Epithelial cell of esophagus (primary cell): ENCODE results near the gene ATP11A.

Experiments used
- DNase-seq: peaks from one replicate; pipeline ENCODE4 v3.0.0; 2010; ENCODE audit warnings: low read depth
- H3K4me3 ChIP-seq: 2 replicates; pipeline ENCODE4 v1.5.1; 2011; ENCODE audit warnings: mild to moderate bottlenecking, low read length, control low read depth
- TF ChIP-seq, protein P1 (sequence below): IDR thresholded peaks from 2 replicates; pipeline ENCODE4 v1.5.1; 2011; ENCODE audit warnings: low read depth, mild to moderate bottlenecking, low read length, control low read depth, inconsistent platforms; ENCODE audit not compliant: insufficient read depth; ENCODE audit errors: missing control alignments

Gene ATP11A

DNA sequence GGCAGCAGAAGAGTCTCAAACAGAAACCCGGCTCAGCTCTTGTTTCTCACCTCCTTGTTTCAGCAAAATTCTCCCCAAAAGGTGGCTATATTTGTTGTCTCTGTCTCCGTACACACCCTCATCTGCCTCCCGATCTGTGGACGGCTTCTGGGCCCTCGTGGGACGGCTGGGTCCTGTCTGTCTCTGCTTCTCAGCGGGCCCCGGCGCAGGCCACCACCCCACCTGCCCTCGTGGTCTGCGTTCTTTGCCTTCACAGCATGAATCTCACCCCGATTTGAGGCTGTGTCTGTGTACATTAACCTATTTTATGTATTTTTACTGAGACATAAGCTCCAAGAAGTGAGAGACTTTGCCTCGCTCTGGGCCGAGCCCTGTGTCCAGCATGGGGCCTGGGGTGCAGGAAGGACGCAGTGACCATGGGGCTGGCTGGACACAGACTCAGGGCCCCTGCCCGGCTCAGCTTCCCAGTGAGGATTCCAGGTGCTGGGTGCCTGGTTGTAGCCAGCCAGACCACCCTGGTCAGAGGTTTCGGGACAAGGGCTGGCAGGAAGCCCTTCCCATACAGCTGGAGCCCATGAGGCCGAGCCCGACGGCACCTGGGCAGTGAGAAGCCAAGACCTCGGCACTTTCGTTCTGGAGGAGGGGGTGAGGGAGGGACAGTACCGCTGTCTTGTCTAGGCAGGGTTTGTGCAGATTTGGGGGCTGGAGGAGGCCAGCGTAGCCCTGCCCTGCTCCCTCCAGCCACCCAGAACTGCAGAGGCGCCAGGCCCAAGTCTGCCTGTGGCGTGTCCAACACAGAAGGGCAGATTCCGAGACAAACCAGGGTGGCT is 200.7 kb downstream of the ATP11A start:
- H3K4me3 ChIP-seq: no peak overlapping the region
- no peak for DNase-seq
- TF ChIP-seq, protein P1, sequence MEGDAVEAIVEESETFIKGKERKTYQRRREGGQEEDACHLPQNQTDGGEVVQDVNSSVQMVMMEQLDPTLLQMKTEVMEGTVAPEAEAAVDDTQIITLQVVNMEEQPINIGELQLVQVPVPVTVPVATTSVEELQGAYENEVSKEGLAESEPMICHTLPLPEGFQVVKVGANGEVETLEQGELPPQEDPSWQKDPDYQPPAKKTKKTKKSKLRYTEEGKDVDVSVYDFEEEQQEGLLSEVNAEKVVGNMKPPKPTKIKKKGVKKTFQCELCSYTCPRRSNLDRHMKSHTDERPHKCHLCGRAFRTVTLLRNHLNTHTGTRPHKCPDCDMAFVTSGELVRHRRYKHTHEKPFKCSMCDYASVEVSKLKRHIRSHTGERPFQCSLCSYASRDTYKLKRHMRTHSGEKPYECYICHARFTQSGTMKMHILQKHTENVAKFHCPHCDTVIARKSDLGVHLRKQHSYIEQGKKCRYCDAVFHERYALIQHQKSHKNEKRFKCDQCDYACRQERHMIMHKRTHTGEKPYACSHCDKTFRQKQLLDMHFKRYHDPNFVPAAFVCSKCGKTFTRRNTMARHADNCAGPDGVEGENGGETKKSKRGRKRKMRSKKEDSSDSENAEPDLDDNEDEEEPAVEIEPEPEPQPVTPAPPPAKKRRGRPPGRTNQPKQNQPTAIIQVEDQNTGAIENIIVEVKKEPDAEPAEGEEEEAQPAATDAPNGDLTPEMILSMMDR: no peak

DNA sequence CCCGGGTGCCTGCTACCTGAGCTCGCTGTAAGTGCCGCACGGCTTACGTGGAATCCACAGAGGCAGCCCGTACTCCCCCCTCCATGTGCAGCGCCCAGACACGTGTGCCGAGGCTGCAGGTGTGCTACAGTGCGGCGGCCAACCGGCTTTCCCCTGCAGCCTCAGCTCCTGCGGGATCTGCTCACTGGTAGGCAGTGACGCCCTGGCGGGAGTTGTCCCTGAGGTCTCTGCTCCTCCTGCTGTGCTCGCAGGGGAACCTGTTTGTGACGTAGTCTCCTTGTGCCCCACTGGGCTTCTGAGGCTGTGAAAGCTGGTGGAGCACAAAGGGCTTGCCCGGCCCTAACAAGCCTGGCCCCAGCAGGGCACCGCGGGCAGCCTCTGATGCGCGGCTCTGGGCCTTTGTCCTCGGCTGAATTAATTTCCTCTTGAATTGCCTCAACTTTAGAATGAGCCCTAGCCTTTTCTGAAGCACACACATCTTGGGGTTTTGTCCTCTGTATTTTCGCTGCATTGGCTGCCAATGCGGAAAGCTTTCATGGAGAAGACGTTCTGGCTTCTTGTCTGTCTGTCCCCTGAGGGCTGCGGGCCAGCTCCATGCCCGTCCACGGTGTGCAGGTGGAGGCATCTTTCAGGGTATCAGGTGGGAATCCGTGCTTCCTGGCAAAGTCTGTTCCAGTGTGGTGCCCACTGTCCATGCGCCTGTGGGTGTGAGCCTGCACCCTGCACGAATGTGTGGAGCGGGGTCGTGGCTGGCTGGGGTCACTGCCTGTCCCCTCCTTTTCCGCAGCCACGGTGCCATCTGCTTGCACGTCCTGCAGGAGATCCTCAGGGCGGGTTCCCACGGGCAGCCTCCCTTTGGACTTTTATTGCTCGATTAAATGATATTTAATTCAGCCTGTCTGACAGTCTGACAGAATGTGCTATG is 201.9 kb downstream of the ATP11A start:
- DNase-seq: no peak
- H3K4me3 ChIP-seq: no peak overlapping the region
- TF ChIP-seq, protein P1: no peak

DNA sequence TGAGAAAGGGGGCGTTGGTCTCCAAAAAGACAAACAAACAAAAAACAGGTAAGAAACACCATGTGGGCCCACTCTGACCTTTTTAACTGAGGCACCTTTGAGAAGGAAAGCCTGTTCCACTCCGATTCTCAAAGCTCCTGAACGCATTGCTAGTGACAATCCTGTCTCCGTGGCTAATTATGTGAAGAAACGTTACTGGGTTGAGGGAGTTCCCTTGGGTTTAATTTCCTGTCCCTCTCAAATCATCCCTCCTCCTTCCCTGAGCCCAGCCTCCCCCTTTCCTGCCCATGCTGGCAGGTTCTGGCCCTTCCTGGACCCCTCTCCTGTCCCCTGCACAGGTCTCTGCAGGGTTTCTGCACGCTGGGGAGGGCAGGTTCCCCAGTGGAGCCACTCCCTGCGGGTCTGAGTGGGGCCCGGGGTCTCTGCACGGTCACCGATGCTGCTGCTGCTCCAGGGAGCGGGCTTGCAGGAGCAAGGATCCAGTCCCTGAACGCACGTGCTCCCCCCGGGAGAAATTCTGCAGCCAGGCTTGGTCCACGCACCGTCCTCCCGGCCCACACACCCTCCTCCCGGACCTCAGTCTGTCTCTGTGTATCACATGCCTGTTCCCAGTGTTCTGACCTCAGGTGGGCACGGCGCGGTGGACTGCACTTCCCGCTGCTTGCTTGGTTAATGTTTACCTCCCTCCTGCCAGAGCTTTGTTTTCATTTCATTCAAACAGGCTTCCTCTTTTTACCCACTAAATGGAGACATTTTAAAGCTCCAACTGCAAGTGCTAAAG is 202.8 kb downstream of the ATP11A start:
- no peak for DNase-seq
- TF ChIP-seq, protein P1: no peak
- H3K4me3 ChIP-seq: no peak overlapping the region

DNA sequence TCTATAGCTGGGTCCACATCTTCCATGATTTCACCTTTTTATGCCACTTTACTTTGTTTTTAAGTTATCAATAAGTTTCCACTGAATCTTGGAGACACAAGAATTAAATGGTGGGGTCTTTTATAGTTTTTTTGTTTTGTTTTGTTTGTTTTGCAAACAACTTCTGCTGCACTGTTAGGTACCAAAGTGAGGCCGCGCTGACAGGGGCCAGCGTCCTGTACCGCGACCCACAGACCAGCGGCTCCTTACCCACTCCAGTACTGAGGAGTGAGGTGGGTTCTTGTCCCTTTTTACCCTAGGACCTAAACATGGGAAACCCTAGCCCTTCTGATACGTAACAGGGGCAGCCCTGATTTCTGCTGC is 203.3 kb downstream of the ATP11A start:
- no peak for DNase-seq
- no peak overlapping the region for H3K4me3 ChIP-seq
- TF ChIP-seq, protein P1: no peak

DNA sequence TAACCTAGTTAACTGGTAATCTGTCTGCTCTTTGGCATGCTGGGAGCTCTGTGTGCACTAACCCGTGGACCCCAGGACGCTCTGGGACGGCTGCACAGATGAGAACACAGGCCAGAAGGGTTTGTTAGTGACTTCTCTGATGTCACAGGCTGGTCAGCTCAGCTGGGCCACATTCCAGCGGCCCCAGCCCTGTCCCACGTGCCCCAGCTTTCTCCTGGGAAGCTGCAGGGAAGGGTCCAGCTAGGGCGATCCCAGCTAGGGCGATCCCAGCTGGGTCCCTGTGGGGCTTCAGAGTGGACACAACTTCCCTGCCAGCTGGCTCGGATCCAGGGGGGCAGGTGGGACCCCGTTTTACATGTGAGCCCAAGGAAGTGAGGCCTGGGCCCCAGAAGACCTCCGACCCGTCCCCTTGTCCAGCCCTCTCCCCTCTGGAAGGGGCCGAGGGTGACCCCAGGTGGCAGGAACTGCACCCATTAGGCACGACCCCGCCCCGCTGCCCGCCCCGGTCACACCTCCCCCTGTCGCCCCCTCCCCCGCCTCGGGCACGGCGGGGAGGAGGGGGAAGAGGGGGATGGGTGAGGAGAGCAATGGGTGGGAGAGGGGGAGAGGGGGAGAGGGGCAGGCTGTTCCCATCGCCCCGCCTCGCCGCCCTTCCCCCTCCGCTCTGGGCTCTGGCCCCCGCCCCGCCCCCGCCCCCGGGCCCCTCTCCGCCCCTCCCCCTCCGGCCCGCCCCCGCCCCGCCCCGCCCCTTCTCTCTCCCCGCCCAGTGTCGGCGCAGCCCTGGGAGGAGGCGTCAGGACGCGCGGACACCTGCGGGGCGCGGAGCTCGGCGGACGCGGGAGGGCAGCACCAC is 204.0 kb downstream of the ATP11A start:
- DNase-seq: peak; percentile 23
- no peak overlapping the region for H3K4me3 ChIP-seq
- TF ChIP-seq, protein P1: no peak

DNA sequence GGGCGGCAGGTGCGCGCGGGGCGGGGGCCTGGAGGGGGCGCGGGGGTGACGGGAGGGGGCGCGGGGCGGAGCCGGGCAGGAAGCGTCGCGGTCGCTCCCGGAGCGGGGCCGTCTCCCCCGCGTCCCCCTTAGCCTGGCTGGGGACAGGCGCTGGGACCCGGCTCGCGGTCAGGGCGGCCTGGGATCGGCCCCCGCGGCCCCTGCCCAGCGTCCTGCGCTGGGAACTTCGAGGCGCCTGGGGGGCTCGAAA is 204.5 kb downstream of the ATP11A start:
- H3K4me3 ChIP-seq: no peak overlapping the region
- no peak for DNase-seq
- TF ChIP-seq, protein P1: no peak
